ENCODE data around the gene NEIL3. TPM values are rescaled to one million over a fixed set of nuclear protein-coding genes. Genes with fewer than 3 reads are reported as not detected.

NEIL3 gene
- total RNA-seq, 1 experiment from 2014 or later = 6.3 TPM

GRCh38 chr4:177297785-177298391 is 11.8 kb upstream of the NEIL3 start:
- Histone ChIP-seq H3K27ac (ENCODE audit: insufficient read length, low read depth, low read length) (no peak overlapping the region), H3K14ac (ENCODE audit: insufficient read depth, low read length) (no peak overlapping the region), H2BK12ac (ENCODE audit: insufficient read length, low read depth, low read length) (no peak overlapping the region), H4K8ac (replicated peaks; ENCODE audit: insufficient read length, low read depth, low read length) (no peak overlapping the region), H3K4me2 (ENCODE audit: insufficient read depth, insufficient read length, low read length) (no peak overlapping the region), H4K20me1 (ENCODE audit: control insufficient read depth, insufficient read depth, insufficient read length) (no peaks in the 10 kb centered on the region), H3K4me1 (ENCODE audit: insufficient read depth, low read length) (no peaks in the 10 kb centered on the region; the same call in 1 of the 2 replicates), H3K9ac (ENCODE audit: extremely low read depth, insufficient read length, low read length) (no peak overlapping the region), H3T11ph (ENCODE audit: low read length) (no peak overlapping the region), H3K56ac (ENCODE audit: insufficient read length, low read depth, low read length) (no peak overlapping the region), H3K18ac (ENCODE audit: insufficient read length, low read depth, low read length) (no peak overlapping the region), H4K5ac (ENCODE audit: insufficient read length, low read depth, low read length) (no peak overlapping the region), H3K9me3 (ENCODE audit: control insufficient read depth, low read depth, low read length) (peaks cover 4% of the 10 kb centered on the region), H2BK120ac (ENCODE audit: low read depth, low read length, poor library complexity, severe bottlenecking) (no peak overlapping the region), H2BK15ac (ENCODE audit: low read depth, low read length) (no peak overlapping the region), H3K79me2 (ENCODE audit: insufficient read depth, low read length) (no peaks in the 10 kb centered on the region), H4K91ac (ENCODE audit: insufficient read length, low read depth, low read length) (no peak overlapping the region), H3K27me3 (ENCODE audit: insufficient read depth, low read length) (no peaks in the 10 kb centered on the region), H2AK5ac (ENCODE audit: insufficient read length, low read length) (no peak overlapping the region), H2BK20ac (ENCODE audit: low read depth, low read length, poor library complexity, severe bottlenecking) (no peak overlapping the region), H2AFZ (ENCODE audit: low read length) (no peak overlapping the region), H3K23ac (ENCODE audit: insufficient read length, low read depth, low read length) (no peak overlapping the region), H2BK5ac (ENCODE audit: insufficient read length, low read length) (no peak overlapping the region), H3K4ac (ENCODE audit: low read depth, low read length) (no peak overlapping the region), H3K79me1 (ENCODE audit: insufficient read depth, low read depth, low read length, poor library complexity, severe bottlenecking) (no peaks in the 10 kb centered on the region), H3K23me2 (ENCODE audit: insufficient read length, low read depth, low read length, poor library complexity, severe bottlenecking) (no peaks in the 10 kb centered on the region)
- no peak for TF ChIP-seq CTCF (conservative IDR thresholded peaks at IDR 0.05)
- DNase-seq = no peak
- Mint-ChIP-seq H3K9me3 (peaks cover 12 to 15% of the 10 kb centered on the region in 2 experiments), H3K4me1 (peaks cover 0 to 8% of the 10 kb centered on the region in 2 experiments; a peak in 3 of 4 replicates), H3K4me3 (no peak overlapping the region), H3K27ac (no peak overlapping the region), H3K27me3 (ENCODE audit: low read depth) (no peaks in the 10 kb centered on the region; the same call in 1 of the 2 replicates), H3K36me3 (ENCODE audit: insufficient read depth in 1 of 3, low read depth in 3 of 3) (peaks cover 7 to 8% (median 8%) of the 10 kb centered on the region in 3 experiments; a peak in 6 of 7 replicates)
- no CpG with 5 or more reads among the region's 2 CpGs for WGBS (ENCODE audit: extremely low coverage, insufficient read length, low lambda C conversion rate)

All from H9 (cell line).